Body of pancreas (tissue), 4 donors: Measurements from ENCODE around the gene CCDC50. TPM values are rescaled to one million over a fixed set of nuclear protein-coding genes. Genes with fewer than 3 reads are reported as not detected.

Source experiments
- ATAC-seq: fragments of 150-250 bp; one replicate; pipeline ENCODE4 v1.9.1; 2016
- DNase-seq, 4 donors: peaks; one replicate each; pipeline ENCODE4 v3.0.0-alpha.2; 2019
- H3K27ac ChIP-seq, 4 donors: fragments of 200-600 bp; sonication (generic); 1 replicate in 3 of 4; 2 replicates in 1 of 4; pipeline versions ENCODE4 v1.5.1 to v1.6.1; 2016 to 2019; ENCODE audit warnings: mild to moderate bottlenecking in 1 of 4, mixed read lengths in 1 of 4, moderate library complexity in 1 of 4
- H3K27me3 ChIP-seq, 2 donors: fragments of 200-600 bp; sonication (generic); one replicate each; pipeline ENCODE4 v1.6.0; 2016; ENCODE audit warnings: mild to moderate bottlenecking in 1 of 2
- H3K36me3 ChIP-seq, 2 donors: fragments of 200-600 bp; sonication (generic); replicated peaks in 1 of 2; 2 replicates each; pipeline ENCODE4 v1.5.1; 2016; ENCODE audit warnings: low read depth in 2 of 2; ENCODE audit not compliant: insufficient read depth in 1 of 2
- H3K4me1 ChIP-seq: fragments of 200-600 bp; sonication (generic); one replicate; pipeline ENCODE4 v1.6.0; 2016
- H3K4me3 ChIP-seq, 2 donors: fragments of 200-600 bp; sonication (generic); 1 replicate in 1 of 2; 2 replicates in 1 of 2; pipeline ENCODE4 v1.5.1; 2016 to 2019
- H3K9me3 ChIP-seq, 3 donors: fragments of 200-600 bp; sonication (generic); 1 replicate in 2 of 3; 2 replicates in 1 of 3; pipeline ENCODE4 v1.5.1; 2016
- POLR2A ChIP-seq, 3 donors: fragments of 450-650 bp; IDR thresholded peaks; one replicate each; pipeline ENCODE4 v1.6.1; 2016; ENCODE audit warnings: antibody characterized with exemption in 3 of 3, mild to moderate bottlenecking in 2 of 3
- WGBS, 2 donors: methylation state at CpG; one replicate each; pipeline ENCODE4 v1.1.5; 2017; 5-methylcytosine and 5-hydroxymethylcytosine counted together
- intact Hi-C: fragments of 100-400 bp; cut with DNase I; formaldehyde crosslinking; loops from one replicate; pipeline ENCODE4 v1.15.1; 2023
- total RNA-seq, 2 donors: library from RNA; depleted of rRNA; stranded (reverse); fragments of >200 nt; gene quantifications; one replicate each; pipeline ENCODE4 v1.1.0, GENCODE V29; 2016
- TF ChIP-seq, protein P1 (sequence below), 7 experiments: fragments of 450-650 bp in 4 of 7; fragments of 200-600 bp in 3 of 7; sonication (generic) in 3 of 7; IDR thresholded peaks; one replicate each; pipeline ENCODE4 v1.5.1; 2016 to 2019; ENCODE audit warnings: antibody characterized with exemption in 7 of 7

CCDC50 gene, protein sequence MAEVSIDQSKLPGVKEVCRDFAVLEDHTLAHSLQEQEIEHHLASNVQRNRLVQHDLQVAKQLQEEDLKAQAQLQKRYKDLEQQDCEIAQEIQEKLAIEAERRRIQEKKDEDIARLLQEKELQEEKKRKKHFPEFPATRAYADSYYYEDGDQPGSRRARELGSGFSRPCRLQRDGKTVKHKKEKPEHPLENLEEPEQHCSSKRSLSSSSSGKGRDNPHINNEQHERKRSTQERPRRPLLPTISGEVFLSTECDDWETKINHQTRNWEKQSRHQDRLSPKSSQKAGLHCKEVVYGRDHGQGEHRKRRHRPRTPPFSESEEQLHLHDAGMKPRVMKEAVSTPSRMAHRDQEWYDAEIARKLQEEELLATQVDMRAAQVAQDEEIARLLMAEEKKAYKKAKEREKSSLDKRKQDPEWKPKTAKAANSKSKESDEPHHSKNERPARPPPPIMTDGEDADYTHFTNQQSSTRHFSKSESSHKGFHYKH
- total RNA-seq, result 10 to 100 TPM; 51.1 to 89.3 TPM

DNA sequence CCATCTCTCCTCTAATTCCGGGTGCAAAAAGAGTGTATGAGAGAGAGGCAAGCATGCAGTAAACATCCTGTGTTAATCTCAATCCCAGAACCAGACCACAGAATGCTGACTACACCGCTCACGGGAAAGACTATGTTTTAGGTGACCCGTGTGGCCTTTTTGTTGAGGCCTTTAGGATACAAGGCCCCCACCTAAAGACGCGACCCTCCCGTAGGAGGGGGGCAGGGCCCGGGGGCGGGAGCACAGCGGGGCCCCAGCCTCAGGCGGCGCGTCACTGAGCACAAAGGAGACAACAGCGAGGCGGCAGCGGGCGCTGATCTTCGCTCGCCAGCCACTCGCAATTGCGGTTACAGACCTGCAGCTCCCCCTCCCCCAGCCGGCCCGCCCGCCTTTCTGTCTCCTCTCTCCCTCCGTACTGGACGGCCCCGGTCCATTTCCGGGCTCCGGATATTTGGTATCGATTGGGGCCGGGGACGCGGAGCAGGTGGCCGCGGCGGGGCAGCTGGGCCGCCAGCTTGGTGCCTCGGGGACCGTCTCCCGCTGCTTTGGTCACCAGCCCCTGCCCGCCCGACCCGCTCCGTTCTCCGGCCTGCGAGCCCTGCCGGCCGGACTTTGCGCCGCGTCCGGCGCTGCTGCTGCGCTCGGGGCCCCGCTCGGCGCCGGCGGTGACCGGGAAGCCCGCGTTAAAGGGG lies at the start of gene CCDC50:
TSS of gene CCDC50 (plus strand) at position 433 of the 692 bp plus-strand sequence. CDS start 281 bp downstream, outside the sequence.
- peak; percentile 81 to 84 (median 83) for TF ChIP-seq POLR2A (IDR thresholded peaks at IDR 0.05)
- TF ChIP-seq, protein P1, sequence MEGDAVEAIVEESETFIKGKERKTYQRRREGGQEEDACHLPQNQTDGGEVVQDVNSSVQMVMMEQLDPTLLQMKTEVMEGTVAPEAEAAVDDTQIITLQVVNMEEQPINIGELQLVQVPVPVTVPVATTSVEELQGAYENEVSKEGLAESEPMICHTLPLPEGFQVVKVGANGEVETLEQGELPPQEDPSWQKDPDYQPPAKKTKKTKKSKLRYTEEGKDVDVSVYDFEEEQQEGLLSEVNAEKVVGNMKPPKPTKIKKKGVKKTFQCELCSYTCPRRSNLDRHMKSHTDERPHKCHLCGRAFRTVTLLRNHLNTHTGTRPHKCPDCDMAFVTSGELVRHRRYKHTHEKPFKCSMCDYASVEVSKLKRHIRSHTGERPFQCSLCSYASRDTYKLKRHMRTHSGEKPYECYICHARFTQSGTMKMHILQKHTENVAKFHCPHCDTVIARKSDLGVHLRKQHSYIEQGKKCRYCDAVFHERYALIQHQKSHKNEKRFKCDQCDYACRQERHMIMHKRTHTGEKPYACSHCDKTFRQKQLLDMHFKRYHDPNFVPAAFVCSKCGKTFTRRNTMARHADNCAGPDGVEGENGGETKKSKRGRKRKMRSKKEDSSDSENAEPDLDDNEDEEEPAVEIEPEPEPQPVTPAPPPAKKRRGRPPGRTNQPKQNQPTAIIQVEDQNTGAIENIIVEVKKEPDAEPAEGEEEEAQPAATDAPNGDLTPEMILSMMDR (IDR thresholded peaks at IDR 0.05), result no peak
- peak; percentile 91 to 93 (median 92) for DNase-seq
- 0 to 1% methylated on average over 6 to 48 of the region's 63 CpGs for WGBS, 2 donors
- H3K9me3 ChIP-seq, result no peaks in the 10 kb centered on the region
- peak; percentile 93 for ATAC-seq
- no peaks in the 10 kb centered on the region for H3K27me3 ChIP-seq
- peaks cover 33% of the 10 kb centered on the region for H3K4me1 ChIP-seq
- H3K4me3 ChIP-seq, result peak within 1 kb of the TSS; percentile 59 to 90
- H3K27ac ChIP-seq, result peak within 1 kb of the TSS; percentile 93 to 96 (median 96)
- intact Hi-C loops, result no loop called here
- no peaks in the 10 kb centered on the region for H3K36me3 ChIP-seq

DNA sequence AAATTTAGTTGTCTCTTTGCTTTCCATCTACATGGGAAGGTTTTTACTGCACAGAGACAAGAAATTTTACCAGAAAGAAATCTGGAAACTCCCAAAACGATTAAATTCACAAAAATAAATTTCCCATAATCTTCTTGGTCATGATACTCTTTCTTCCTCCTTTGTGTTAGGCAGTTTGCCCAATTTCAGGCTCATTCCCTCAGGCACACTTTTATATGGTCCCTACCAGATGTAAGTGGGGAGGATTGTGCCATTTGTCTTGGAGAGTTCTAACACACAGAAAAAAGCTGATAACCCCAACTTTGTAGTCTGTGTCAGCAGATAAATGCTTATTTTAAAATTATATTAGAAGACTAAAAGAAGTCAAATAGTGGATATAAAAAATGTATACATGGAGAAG lies 49.1 kb upstream of the CCDC50 start:
- DNase-seq, result no peak
- Histone ChIP-seq H3K27me3 (no peaks in the 10 kb centered on the region), H3K36me3 (no peaks in the 10 kb centered on the region), H3K4me3 (no peak overlapping the region), H3K9me3 (no peaks in the 10 kb centered on the region), H3K27ac (no peak overlapping the region), H3K4me1 (no peaks in the 10 kb centered on the region)
- TF ChIP-seq, protein P1 (IDR thresholded peaks at IDR 0.05), result no peak
- no peak for TF ChIP-seq POLR2A (IDR thresholded peaks at IDR 0.05)
- intact Hi-C loops, result no loop called here
- WGBS, 2 donors, result 29 to 37% methylated on average over 1 of the region's 1 CpG
- ATAC-seq, result no peak

DNA sequence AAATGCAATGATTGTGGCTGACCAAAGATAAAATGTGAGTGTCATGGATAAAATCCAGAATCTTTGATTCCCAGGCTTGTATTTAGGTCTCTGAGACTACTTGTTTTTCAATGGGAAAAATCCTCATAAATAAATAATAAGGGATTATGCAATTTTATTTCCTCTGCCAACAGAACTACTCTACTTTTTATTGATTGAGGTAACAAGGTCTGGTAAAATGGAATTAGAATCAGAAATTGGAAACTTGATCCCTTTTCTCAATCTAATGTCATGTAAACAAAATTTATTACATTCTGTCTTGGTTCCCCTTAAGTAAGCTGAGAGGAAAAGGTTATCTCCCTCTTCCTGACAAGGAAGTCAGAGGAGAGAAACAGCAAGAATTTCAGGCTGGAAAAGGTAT lies 48.3 kb upstream of the CCDC50 start:
- Histone ChIP-seq H3K4me1 (no peaks in the 10 kb centered on the region), H3K4me3 (no peak overlapping the region), H3K9me3 (no peaks in the 10 kb centered on the region), H3K36me3 (no peaks in the 10 kb centered on the region), H3K27me3 (no peaks in the 10 kb centered on the region), H3K27ac (no peak overlapping the region)
- DNase-seq (no peak), ATAC-seq (no peak)
- intact Hi-C loops, result no loop called here
- TF ChIP-seq, protein P1 (IDR thresholded peaks at IDR 0.05), result no peak
- TF ChIP-seq POLR2A (IDR thresholded peaks at IDR 0.05), result no peak

DNA sequence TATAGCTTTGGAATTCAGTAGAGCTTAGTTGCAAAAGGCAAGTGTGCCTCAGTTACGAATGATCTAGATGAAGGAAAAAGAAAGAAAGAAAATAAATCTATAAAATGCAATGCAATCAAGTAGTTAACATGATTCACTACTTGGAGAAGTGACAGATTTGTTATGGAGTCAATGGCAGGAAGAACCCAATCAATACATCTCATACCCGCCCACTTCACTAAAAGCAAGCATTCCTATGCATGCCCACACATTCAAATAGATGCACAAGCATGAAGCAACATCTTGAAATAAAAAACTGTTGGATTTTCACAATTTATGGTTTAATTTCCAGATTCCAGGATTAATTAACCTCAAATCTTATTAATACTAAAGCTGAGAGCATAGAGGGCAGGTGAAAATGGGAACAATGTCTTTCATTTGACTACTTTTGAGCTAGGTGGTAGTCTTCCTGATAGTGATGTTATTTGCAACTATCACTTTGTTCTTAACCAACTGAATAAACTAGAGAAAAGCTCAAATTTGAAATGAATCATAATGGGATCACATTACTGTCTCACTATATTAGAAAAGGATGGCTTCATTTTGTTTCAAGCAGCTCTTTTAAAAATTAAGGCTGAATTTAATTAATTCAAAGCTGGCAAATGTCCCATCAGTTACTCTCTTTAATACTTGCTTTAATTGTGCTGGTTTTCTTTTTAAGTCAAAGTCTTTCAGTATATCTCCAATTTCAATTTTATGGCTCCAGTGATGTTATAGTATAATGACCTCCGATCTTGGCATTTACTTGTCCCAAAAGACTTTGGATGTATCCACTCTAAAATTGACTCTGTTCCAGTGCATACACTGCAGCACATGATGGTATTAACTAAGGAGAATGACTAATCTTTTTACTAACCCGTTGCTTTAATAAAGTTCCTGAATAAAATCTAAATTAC lies 46.7 kb upstream of the CCDC50 start:
- no peak for DNase-seq

More for the DNA sequence above, 46.7 kb upstream of the CCDC50 start:
- intact Hi-C loops, result no loop called here
- Histone ChIP-seq H3K27ac (no peak overlapping the region), H3K4me1 (no peaks in the 10 kb centered on the region), H3K4me3 (no peak overlapping the region), H3K9me3 (no peaks in the 10 kb centered on the region), H3K36me3 (no peaks in the 10 kb centered on the region), H3K27me3 (no peaks in the 10 kb centered on the region)
- no peak for TF ChIP-seq POLR2A (IDR thresholded peaks at IDR 0.05)
- TF ChIP-seq, protein P1 (IDR thresholded peaks at IDR 0.05), result no peak
- 45 to 49% methylated on average over 4 of the region's 4 CpGs for WGBS, 2 donors
- ATAC-seq, result no peak
